Right lobe of liver (tissue), 4 donors: ENCODE measurements around the gene CCDC74B.

Experiments
- POLR2A ChIP-seq: fragments of 450-650 bp; IDR thresholded peaks from one replicate; pipeline ENCODE4 v1.6.1; 2017; ENCODE audit warnings: antibody characterized with exemption, mild to moderate bottlenecking
- TF ChIP-seq, protein P1 (sequence below), 4 donors: fragments of 200-600 bp in 3 of 4; fragments of 450-650 bp in 1 of 4; IDR thresholded peaks; one replicate each; pipeline versions ENCODE4 v1.5.1 to v1.8.0; 2016 to 2022; ENCODE audit warnings: antibody characterized with exemption in 4 of 4, mild to moderate bottlenecking in 2 of 4
- donor health status: DM: no; HTN: no; CAD: no.
- donor health status: DM: no; HTN: no; CAD: no.
- donor health status: DM: no; HTN: yes; CAD: no.

DNA sequence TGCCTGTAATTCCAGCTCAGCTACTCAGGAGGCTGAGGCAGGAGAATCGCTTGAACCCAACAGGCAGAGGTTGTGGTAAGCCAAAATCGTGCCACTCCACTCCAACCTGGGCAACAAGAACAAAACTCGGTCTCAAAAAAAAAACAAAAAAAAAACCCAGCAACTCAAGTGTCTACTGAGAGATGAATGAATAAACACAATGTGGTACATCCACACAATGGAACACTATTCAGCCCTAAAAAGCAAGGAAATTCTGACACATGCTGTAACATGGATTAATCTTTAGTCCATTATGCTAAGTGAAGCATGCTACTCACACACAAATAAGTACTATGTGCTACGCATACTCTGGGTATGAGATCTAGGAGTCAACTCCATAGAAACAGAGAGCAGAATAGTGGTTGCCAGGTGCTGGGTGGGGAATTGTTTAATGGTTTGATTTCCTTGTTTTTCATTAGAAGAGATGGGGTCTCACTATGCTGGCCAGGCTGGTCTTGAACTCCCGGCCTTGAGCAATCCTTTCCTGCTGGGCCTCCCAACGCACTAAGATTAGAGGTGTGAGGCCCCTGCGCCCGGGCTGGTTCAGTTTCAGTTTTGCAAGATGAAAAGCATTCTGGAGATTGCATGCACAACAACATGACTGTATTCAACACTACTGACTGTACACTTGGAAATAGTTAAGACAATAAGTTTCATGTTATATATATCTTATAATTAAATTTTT, 20.5 kb upstream of the CCDC74B start:
- no peak for TF ChIP-seq POLR2A
- TF ChIP-seq, protein P1, sequence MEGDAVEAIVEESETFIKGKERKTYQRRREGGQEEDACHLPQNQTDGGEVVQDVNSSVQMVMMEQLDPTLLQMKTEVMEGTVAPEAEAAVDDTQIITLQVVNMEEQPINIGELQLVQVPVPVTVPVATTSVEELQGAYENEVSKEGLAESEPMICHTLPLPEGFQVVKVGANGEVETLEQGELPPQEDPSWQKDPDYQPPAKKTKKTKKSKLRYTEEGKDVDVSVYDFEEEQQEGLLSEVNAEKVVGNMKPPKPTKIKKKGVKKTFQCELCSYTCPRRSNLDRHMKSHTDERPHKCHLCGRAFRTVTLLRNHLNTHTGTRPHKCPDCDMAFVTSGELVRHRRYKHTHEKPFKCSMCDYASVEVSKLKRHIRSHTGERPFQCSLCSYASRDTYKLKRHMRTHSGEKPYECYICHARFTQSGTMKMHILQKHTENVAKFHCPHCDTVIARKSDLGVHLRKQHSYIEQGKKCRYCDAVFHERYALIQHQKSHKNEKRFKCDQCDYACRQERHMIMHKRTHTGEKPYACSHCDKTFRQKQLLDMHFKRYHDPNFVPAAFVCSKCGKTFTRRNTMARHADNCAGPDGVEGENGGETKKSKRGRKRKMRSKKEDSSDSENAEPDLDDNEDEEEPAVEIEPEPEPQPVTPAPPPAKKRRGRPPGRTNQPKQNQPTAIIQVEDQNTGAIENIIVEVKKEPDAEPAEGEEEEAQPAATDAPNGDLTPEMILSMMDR (IDR thresholded peaks at IDR 0.05), result no peak
